HL-60/S4 treated with phorbol 12-myristate 13-acetate at 8.2 ng/mL for 4 days and 3 days (cell line): Measurements from ENCODE around the gene EPOP.

Experiments used
- in situ Hi-C: fragments of 300-500 bp; cut with MboI; formaldehyde crosslinking; loops from 2 replicates; pipeline ENCODE4 v1.15.0; 2022; ENCODE audit warnings: low sequenced_read_pairs

EPOP gene

GRCh38 chr17:38706505-38707216 lies 31.9 kb upstream of the EPOP start:
- in situ Hi-C loops: no loop called here

- in situ Hi-C loops: no loop called here
Observed at GRCh38 chr17:38705803-38706504, 31.2 kb upstream of the EPOP start.

GRCh38 chr17:38705523-38705802 lies 30.7 kb upstream of the EPOP start:
- in situ Hi-C loops: no loop called here

GRCh38 chr17:38704606-38705522 lies 30.1 kb upstream of the EPOP start, which contains the start of gene MLLT6:
MLLT6 (plus strand) TSS chr17:38705273; CDS start chr17:38705633, 360 bp downstream.
- in situ Hi-C loops: no loop called here

GRCh38 chr17:38703742-38704605 lies 29.2 kb upstream of the EPOP start:
- in situ Hi-C loops: no loop called here

GRCh38 chr17:38702916-38703741 lies 28.4 kb upstream of the EPOP start:
- in situ Hi-C loops: no loop called here

GRCh38 chr17:38702166-38702915 lies 27.6 kb upstream of the EPOP start:
- in situ Hi-C loops: no loop called here

- in situ Hi-C loops: no loop called here
Observed at GRCh38 chr17:38701504-38702165, 26.9 kb upstream of the EPOP start.

GRCh38 chr17:38698760-38699159 lies 24.0 kb upstream of the EPOP start:
- in situ Hi-C loops: no loop called here

- in situ Hi-C loops: no loop called here
Observed at GRCh38 chr17:38697061-38697820, 22.5 kb upstream of the EPOP start.

- in situ Hi-C loops: no loop called here
Observed at GRCh38 chr17:38693700-38694329, 19.1 kb upstream of the EPOP start.

GRCh38 chr17:38691154-38691553 lies 16.4 kb upstream of the EPOP start:
- in situ Hi-C loops: no loop called here

GRCh38 chr17:38690386-38690785 lies 15.6 kb upstream of the EPOP start:
- in situ Hi-C loops: no loop called here

GRCh38 chr17:38687286-38687685 lies 12.5 kb upstream of the EPOP start:
- in situ Hi-C loops: no loop called here

- in situ Hi-C loops: no loop called here
Observed at GRCh38 chr17:38685491-38685890, 10.7 kb upstream of the EPOP start.

- in situ Hi-C loops: no loop called here
Observed at GRCh38 chr17:38681096-38681495, 6.3 kb upstream of the EPOP start.

- in situ Hi-C loops: loop anchor here (5.0 kb wide), 1 partner anchor 54 kb away; the partner anchor contains the start of gene CISD3
Observed at GRCh38 chr17:38677819-38678218, 3.1 kb upstream of the EPOP start.
